BLaER1 treated with 17β-estradiol and CSF1 and Interleukin-3, amounts not matched to agents 10 nM and 100 nM (cell line): ENCODE measurements around the gene MCF2L.
"Not testable (repeated sequence)": the region's sequence is repeated elsewhere in the genome, so short reads cannot be mapped to it uniquely, and the experiment has no call there.

Experiments
- H3K27ac ChIP-seq, 11 experiments: shearing (Covaris generic); formaldehyde crosslinking; 2 replicates each; pipeline ENCODE4 v1.8.1; 2022
- H3K27me3 ChIP-seq, 11 experiments: shearing (Covaris generic); formaldehyde crosslinking; 2 replicates each; pipeline ENCODE4 v1.8.1; 2022
- H3K36me3 ChIP-seq, 11 experiments: shearing (Covaris generic); formaldehyde crosslinking; 2 replicates each; pipeline ENCODE4 v1.8.1; 2022
- H3K4me1 ChIP-seq, 10 experiments: shearing (Covaris generic); formaldehyde crosslinking; 2 replicates each; pipeline ENCODE4 v1.8.1; 2022
- H3K4me2 ChIP-seq, 11 experiments: shearing (Covaris generic); formaldehyde crosslinking; 2 replicates each; pipeline ENCODE4 v1.8.1; 2022
- H3K4me3 ChIP-seq, 10 experiments: shearing (Covaris generic); formaldehyde crosslinking; 2 replicates each; pipeline ENCODE4 v1.8.1; 2022
- H3K9ac ChIP-seq, 11 experiments: shearing (Covaris generic); formaldehyde crosslinking; 2 replicates each; pipeline ENCODE4 v1.8.1; 2022
- H3K9me3 ChIP-seq, 11 experiments: shearing (Covaris generic); formaldehyde crosslinking; replicated peaks in 1 of 11; 2 replicates each; pipeline ENCODE4 v1.8.1; 2022
- H4K20me1 ChIP-seq, 11 experiments: shearing (Covaris generic); formaldehyde crosslinking; 2 replicates each; pipeline ENCODE4 v1.8.1; 2022
- Cebpa-rat ChIP-seq, 11 experiments: shearing (Covaris generic); IDR thresholded peaks; 2 replicates each; pipeline ENCODE4 v1.8.1; 2022

MCF2L gene

GRCh38 chr13:113049521-113049941 is 80.5 kb downstream of the MCF2L start:
- no peak overlapping the region for H3K9ac ChIP-seq
- H3K36me3 ChIP-seq = no peaks in the 10 kb centered on the region
- H3K9me3 ChIP-seq = no peaks in the 10 kb centered on the region
- peaks cover 0 to 6% (median 0%) of the 10 kb centered on the region in 11 experiments; a peak in 1 of 22 replicates for H4K20me1 ChIP-seq
- H3K27me3 ChIP-seq = no peaks in the 10 kb centered on the region
- peaks cover 9 to 17% (median 14%) of the 10 kb centered on the region in 10 experiments for H3K4me1 ChIP-seq
- H3K27ac ChIP-seq = no peak overlapping the region
- H3K4me3 ChIP-seq = no peak overlapping the region
- TF ChIP-seq Cebpa-rat (IDR thresholded peaks at IDR 0.05) = no peak
- H3K4me2 ChIP-seq = no peak overlapping the region

- Histone ChIP-seq H4K20me1 (peaks cover 0 to 6% (median 0%) of the 10 kb centered on the region in 11 experiments; a peak in 1 of 22 replicates), H3K27ac (no peak overlapping the region), H3K27me3 (no peaks in the 10 kb centered on the region), H3K4me2 (no peak overlapping the region), H3K9me3 (no peaks in the 10 kb centered on the region), H3K4me1 (peaks cover 8 to 14% (median 12%) of the 10 kb centered on the region in 10 experiments), H3K36me3 (no peaks in the 10 kb centered on the region), H3K4me3 (no peak overlapping the region), H3K9ac (no peak overlapping the region)
- no peak for TF ChIP-seq Cebpa-rat (IDR thresholded peaks at IDR 0.05)
Measured at GRCh38 chr13:113049981-113050380, 81.0 kb downstream of the MCF2L start.

- peaks cover 0 to 6% (median 0%) of the 10 kb centered on the region in 11 experiments; a peak in 1 of 22 replicates for H4K20me1 ChIP-seq
- TF ChIP-seq Cebpa-rat (IDR thresholded peaks at IDR 0.05) = no peak
- H3K9me3 ChIP-seq = peaks cover 0 to 1% (median 0%) of the 10 kb centered on the region in 11 experiments; a peak in 1 of 22 replicates
- no peak overlapping the region for H3K4me3 ChIP-seq
- no peak overlapping the region for H3K4me2 ChIP-seq
- H3K9ac ChIP-seq = no peak overlapping the region
- H3K27ac ChIP-seq = no peak overlapping the region
- no peaks in the 10 kb centered on the region for H3K36me3 ChIP-seq
- no peaks in the 10 kb centered on the region for H3K27me3 ChIP-seq
- peaks cover 0 to 5% (median 3%) of the 10 kb centered on the region in 10 experiments; a peak in 16 of 20 replicates for H3K4me1 ChIP-seq
Measured at GRCh38 chr13:113050734-113051431, 81.9 kb downstream of the MCF2L start.

- Histone ChIP-seq H3K4me3 (no peak overlapping the region), H3K4me1 (no peaks in the 10 kb centered on the region), H3K27me3 (no peaks in the 10 kb centered on the region), H3K4me2 (no peak overlapping the region), H3K36me3 (no peaks in the 10 kb centered on the region), H4K20me1 (0 out of 22 replicates have a peak, but pooled peaks cover 0 to 6% (median 0%) of the 10 kb centered on the region in 11 experiments), H3K9ac (no peak overlapping the region), H3K9me3 (peaks cover 3 to 9% (median 6%) of the 10 kb centered on the region in 11 experiments; a peak in 20 of 22 replicates), H3K27ac (no peak overlapping the region)
- no peak for TF ChIP-seq Cebpa-rat (IDR thresholded peaks at IDR 0.05)
Measured at GRCh38 chr13:113051641-113052040, 82.6 kb downstream of the MCF2L start.

GRCh38 chr13:113052206-113052605 is 83.2 kb downstream of the MCF2L start:
- no peaks in the 10 kb centered on the region for H3K27me3 ChIP-seq
- TF ChIP-seq Cebpa-rat (IDR thresholded peaks at IDR 0.05) = no peak
- H3K27ac ChIP-seq = no peak overlapping the region
- no peak overlapping the region for H3K9ac ChIP-seq
- no peaks in the 10 kb centered on the region for H3K4me1 ChIP-seq
- H3K36me3 ChIP-seq = no peaks in the 10 kb centered on the region
- no peak overlapping the region for H3K4me2 ChIP-seq
- peaks cover 9 to 15% (median 12%) of the 10 kb centered on the region in 11 experiments for H3K9me3 ChIP-seq
- no peak overlapping the region for H3K4me3 ChIP-seq
- 0 out of 22 replicates have a peak, but pooled peaks cover 0 to 6% (median 0%) of the 10 kb centered on the region in 11 experiments for H4K20me1 ChIP-seq

- H3K27me3 ChIP-seq = no peaks in the 10 kb centered on the region
- no peaks in the 10 kb centered on the region for H3K4me1 ChIP-seq
- H3K4me2 ChIP-seq = no peak overlapping the region
- no peak overlapping the region for H3K4me3 ChIP-seq
- peaks cover 16 to 22% (median 20%) of the 10 kb centered on the region in 11 experiments for H3K9me3 ChIP-seq
- 0 out of 22 replicates have a peak, but pooled peaks cover 0 to 6% (median 0%) of the 10 kb centered on the region in 11 experiments for H4K20me1 ChIP-seq
- H3K36me3 ChIP-seq = no peaks in the 10 kb centered on the region
- H3K9ac ChIP-seq = no peak overlapping the region; a peak in 1 of 22 replicates
- no peak overlapping the region for H3K27ac ChIP-seq
- TF ChIP-seq Cebpa-rat (IDR thresholded peaks at IDR 0.05) = no peak
Measured at GRCh38 chr13:113052971-113053370, 84.0 kb downstream of the MCF2L start.

GRCh38 chr13:113053376-113053775 is 84.4 kb downstream of the MCF2L start:
- Histone ChIP-seq H3K27ac (no peak overlapping the region), H3K4me1 (no peaks in the 10 kb centered on the region), H3K4me3 (no peak overlapping the region), H3K9ac (no peak overlapping the region; a peak in 1 of 22 replicates), H4K20me1 (0 out of 22 replicates have a peak, but pooled peaks cover 0 to 6% (median 0%) of the 10 kb centered on the region in 11 experiments), H3K36me3 (no peaks in the 10 kb centered on the region), H3K27me3 (no peaks in the 10 kb centered on the region), H3K9me3 (peaks cover 20 to 26% (median 24%) of the 10 kb centered on the region in 11 experiments), H3K4me2 (no peak overlapping the region)
- TF ChIP-seq Cebpa-rat (IDR thresholded peaks at IDR 0.05) = no peak

GRCh38 chr13:113053801-113054604 is 85.0 kb downstream of the MCF2L start:
- peaks cover 25 to 33% (median 28%) of the 10 kb centered on the region in 11 experiments for H3K9me3 ChIP-seq
- H3K27ac ChIP-seq = no peak overlapping the region
- 0 out of 22 replicates have a peak, but pooled peaks cover 0 to 6% (median 0%) of the 10 kb centered on the region in 11 experiments for H4K20me1 ChIP-seq
- H3K36me3 ChIP-seq = no peaks in the 10 kb centered on the region
- H3K27me3 ChIP-seq = no peaks in the 10 kb centered on the region
- no peak overlapping the region for H3K9ac ChIP-seq
- no peak overlapping the region for H3K4me3 ChIP-seq
- no peak for TF ChIP-seq Cebpa-rat (IDR thresholded peaks at IDR 0.05)
- H3K4me1 ChIP-seq = no peaks in the 10 kb centered on the region
- H3K4me2 ChIP-seq = no peak overlapping the region

GRCh38 chr13:113057084-113057483 is 88.1 kb downstream of the MCF2L start:
- Histone ChIP-seq H4K20me1 (0 out of 22 replicates have a peak, but pooled peaks cover 0 to 5% (median 0%) of the 10 kb centered on the region in 11 experiments), H3K4me1 (no peaks in the 10 kb centered on the region), H3K4me2 (no peak overlapping the region), H3K36me3 (no peaks in the 10 kb centered on the region), H3K27me3 (no peaks in the 10 kb centered on the region), H3K9me3 (peaks cover 25 to 33% (median 28%) of the 10 kb centered on the region in 11 experiments), H3K27ac (no peak overlapping the region), H3K9ac (no peak overlapping the region), H3K4me3 (no peak overlapping the region)
- no peak for TF ChIP-seq Cebpa-rat (IDR thresholded peaks at IDR 0.05)

GRCh38 chr13:113057559-113057958 is 88.5 kb downstream of the MCF2L start:
- not testable (repeated sequence) for H3K27ac ChIP-seq, H3K27me3 ChIP-seq, H3K9ac ChIP-seq, H3K4me1 ChIP-seq, H3K36me3 ChIP-seq, H4K20me1 ChIP-seq, H3K4me3 ChIP-seq, H3K4me2 ChIP-seq
- H3K9me3 ChIP-seq = peaks cover 25 to 33% (median 28%) of the 10 kb centered on the region in 11 experiments
